GM21737 (cell line): ENCODE measurements around the gene RNF130.
"Not testable (repeated sequence)": the region's sequence is repeated elsewhere in the genome, so short reads cannot be mapped to it uniquely, and the experiment has no call there.

ENCODE experiments used
- ATAC-seq: cut with Tn5 transposase; IDR thresholded peaks from one replicate; pipeline ENCODE4 v1.9.1; 2021; ENCODE audit warnings: mild to moderate bottlenecking, moderate library complexity; ENCODE audit not compliant: unreplicated experiment

RNF130 gene

DNA sequence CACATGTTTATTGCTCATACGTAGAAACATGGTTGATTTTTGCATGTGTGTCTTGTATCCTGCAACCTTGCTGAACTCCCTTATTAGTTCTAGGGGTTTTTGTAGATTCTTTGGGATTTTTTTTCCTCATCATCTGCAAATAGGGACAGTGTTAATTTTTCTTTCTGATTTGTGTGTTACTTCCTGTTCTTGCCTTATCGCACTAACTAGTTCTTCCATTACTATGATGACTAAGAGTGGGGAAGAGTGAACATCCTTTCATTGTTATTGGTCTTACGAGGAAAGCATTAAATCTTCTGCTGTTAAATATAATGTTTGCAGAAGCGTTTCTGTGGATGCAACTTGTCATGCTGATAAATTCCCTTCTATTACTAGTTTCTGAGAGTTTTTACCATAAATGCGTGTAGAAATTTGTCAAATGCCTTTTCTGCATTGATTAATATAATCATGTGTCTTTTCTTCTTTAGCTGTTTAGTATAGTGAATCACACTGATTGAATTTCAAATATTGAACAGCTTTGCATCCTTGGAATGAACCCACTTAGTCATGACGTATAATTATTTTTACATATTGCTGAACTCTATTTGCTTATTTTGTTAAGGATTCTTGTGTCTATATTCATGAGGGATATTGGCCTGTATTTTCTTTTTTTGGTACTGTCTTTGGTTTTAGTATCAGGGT is 32.1 kb upstream of the RNF130 start:
- no peak for ATAC-seq

DNA sequence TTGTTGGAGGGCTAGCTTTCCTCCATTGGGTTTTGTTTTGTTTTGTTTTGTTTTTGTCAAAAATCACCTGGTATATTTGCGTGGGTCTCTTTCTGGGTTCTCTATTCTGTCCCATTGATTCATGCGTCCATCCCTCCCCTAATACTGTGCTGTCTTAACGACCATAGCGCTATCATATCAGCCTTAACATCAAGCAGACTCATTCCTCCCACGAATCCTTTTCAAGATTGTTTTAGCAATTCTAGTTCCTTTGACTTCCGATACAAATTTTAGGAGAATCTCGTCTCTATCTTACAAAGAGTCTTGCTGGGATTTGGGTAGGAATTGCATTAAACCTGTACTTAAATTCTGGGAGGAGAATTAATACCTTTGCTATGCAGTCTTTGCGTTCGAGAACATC is 31.1 kb upstream of the RNF130 start:
- ATAC-seq: no peak

DNA sequence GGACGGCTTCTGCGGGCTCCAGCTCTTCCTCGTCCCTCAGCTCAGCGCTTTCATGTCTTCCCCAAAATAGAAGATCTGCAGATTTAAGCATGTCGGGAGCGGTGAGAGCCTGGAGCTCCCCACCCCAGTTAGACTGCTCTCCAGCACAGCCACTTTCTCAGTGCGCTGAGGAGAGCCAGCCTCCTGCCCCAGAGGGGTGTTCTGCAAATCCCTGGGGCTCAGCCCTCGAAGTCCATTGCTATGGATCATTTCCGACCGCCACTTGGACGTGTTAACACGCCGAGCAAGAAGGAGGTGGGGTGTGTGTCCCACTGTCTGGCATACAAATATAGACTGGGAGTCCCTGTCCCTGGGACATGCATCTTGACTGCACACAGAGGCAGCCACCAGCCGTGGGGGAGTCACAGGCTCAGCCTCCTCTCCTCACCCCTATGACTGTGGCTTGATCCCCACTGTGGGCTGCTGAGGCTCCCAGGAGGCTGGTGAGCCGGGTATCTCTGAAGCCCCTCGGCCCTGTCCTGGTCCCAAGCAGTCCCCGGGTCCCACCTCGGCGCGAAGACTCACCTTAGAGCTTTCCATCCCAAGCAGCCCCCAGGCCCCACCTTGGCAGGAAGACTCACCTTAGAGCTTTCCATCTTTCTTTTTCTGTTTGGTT is 30.0 kb upstream of the RNF130 start:
- no peak for ATAC-seq

GRCh38 chr5:180100621-180101450 is 29.3 kb upstream of the RNF130 start:
- ATAC-seq: no peak

DNA sequence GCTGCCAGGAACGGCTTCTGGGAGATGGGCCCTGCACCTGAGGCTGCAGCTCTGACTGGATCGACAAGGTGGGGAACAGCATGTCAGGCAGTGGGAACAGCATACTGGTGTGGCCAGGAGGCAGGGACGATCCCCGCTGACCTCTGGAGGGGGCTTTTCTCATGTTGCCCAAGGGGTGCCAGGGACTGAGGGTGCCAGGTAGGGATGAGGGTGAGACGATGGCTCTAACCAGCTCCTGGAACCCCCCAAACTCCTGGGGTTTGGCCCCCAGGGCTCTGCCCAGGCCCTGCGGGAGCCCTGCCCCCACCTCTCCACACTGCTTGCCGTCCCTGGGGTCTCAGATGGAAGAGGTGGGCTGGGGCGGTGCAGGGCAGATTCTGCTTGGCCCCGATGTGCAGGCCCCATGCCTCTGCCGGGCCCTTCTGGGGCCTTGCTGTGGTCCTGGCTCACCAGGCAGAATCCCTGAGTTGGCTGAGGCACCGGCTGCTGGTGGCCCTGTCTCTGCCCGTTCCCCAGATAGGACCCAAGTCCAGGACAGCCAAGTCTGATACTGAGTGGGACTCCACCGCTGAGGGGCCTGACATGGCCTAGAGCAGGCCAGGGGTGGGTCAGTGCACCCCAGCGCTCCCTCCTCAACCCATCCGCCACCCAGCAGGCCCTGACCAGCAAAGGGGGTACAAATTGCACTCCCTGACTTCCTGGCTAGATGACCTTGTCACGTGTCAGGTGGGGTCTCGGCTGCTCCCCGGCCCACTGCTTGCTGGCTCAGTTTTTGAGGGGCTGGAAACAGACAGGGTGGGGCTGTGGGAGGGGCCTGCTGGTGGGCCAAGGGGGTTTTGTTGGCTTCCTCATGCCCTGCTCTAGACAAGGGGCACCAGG is 28.4 kb upstream of the RNF130 start:
- no peak for ATAC-seq

DNA sequence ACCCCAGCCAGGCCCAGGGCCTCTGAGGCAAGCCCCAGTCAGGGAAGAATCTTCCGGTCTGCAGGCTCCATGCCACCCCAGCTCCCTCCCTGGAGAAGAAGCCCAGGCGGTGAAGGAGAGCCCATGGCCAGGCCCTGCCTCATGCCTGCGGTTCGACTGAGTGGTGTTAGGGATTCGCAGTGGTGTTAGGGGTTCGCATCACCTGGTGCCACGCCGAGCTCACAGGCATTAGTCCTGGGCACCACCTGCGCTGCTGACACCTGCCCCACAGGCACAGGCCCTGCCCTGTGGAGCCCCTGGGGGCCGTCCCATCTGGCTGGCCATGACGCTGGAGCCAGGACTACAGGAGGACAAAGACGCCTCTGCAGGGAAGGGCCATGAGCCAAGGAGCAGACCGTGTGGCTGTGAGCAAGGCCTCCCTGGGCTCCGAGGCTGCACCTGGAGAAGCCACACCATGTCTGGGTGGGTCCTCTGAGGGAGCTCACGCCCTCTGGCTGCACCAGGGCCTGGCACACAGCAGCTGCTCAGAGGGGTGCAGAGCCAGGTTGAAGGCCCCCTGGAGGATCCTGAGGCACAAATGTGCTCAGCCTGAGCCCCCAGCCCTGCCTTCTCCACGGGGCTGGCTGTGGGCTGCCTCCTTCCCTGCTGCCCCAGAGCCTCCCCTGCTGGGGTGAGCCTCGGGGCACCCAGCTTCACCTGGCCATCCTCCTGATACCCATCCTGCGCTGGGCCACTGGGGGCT is 27.6 kb upstream of the RNF130 start:
- ATAC-seq: no peak

GRCh38 chr5:180098526-180098925 is 27.0 kb upstream of the RNF130 start:
- no peak for ATAC-seq

- ATAC-seq: no peak
Measured at GRCh38 chr5:180097926-180098325, 26.4 kb upstream of the RNF130 start.

- no peak for ATAC-seq
Measured at GRCh38 chr5:180097163-180097894, 25.8 kb upstream of the RNF130 start.

DNA sequence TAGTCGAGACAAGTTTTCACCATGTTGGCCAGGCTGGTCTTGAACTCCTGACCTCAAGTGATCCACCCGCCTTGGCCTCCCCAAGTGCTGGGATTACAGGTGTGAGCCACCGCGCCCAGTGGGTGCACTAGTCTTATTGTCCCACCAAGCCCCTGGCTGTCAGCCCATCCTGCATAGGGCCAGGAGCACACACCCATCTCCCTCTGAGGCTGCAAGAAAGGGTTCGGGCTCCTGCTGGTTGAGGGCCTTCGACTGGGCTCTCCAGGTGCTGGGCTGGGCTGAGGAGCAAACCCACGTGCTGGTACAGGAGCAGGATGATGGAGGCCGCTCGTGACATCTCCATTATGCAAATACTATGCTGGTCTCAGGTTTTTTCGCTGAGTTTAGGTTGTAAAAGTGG is 25.1 kb upstream of the RNF130 start:
- no peak for ATAC-seq

DNA sequence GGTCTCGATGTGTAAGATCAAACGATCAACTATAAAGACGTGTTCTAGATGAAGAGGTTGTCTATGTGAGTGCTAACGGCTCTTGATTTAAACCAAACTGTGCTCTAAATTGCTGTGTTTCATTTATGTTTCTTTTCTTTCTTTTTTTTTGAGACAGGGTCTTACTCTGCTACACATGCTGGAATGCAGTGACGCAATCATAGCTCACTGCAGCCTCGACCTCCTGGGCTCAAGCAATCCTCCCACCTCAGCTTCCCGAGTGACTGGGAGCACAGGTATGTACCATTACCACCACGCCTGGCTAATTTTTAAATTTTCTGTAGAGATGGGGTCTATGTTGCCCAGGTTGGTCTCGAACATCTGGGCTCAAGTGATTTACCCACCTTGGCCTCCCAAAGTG is 24.0 kb upstream of the RNF130 start:
- no peak for ATAC-seq

- no peak for ATAC-seq
Measured at GRCh38 chr5:180093651-180094382, 22.3 kb upstream of the RNF130 start.

DNA sequence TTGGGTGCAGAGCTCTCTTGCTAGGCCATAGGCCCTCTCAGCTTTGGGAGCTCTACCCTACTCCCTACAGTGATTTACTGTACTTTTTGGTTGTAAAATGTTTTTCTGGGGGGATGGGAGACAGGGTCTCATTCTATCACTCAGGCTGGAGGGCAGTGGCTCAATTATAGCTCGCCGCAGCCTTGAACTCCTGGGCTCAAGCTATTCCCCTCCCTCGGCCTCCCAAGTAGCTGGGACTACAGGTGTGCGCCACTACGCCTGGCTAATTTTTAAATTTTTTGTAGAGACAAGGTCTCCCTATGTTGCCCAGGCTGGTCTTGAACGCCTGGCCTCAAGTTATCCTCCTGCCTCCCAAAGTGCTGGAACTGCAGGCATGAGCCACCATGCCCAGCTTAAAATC is 21.7 kb upstream of the RNF130 start:
- ATAC-seq: no peak

- no peak for ATAC-seq
Measured at GRCh38 chr5:180090769-180091546, 19.4 kb upstream of the RNF130 start.

- no peak for ATAC-seq
Measured at GRCh38 chr5:180090098-180090768, 18.7 kb upstream of the RNF130 start.

DNA sequence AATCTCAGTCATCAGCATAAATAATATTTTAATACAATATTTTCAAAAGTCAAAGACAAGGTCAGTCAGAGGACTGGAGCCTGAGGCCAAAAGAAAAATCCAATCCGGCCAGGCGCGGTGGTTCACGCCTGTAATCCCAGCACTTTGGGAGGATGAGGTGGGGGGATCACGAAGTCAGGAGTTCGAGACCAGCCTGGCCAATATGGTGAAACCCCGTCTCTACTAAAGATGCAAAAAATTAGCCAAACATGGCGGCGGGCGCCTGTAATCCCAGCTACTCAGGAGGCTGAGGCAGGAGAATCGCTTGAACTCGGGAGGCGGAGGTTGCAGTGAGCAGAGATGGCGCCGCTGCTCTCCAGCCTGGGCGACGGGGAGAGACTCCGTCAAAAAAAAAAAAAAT is 18.1 kb upstream of the RNF130 start:
- ATAC-seq: not testable (repeated sequence)

DNA sequence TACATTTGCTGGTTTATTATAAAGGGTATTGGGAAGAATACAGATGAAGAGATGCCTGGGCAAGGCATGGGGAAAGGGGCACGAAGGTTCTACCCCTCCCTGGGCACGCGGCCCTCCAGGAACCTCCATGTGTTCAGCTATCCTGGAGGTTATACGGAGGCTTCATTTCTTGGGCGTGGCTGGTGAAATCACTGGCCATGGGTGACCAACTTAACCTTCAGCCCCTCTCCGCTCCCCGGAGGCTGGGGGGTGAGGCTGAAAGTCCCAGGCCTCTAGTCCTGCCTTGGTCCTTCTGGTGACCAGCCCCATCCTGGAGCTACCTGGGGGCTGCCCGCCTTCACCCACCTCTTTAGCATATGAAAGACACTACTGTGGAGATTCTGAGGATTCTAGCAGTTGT is 17.0 kb upstream of the RNF130 start:
- ATAC-seq: no peak
